SW 1271 (cell line): Measurements from ENCODE around the gene FNDC1.
A peak's percentile ranks its signal among the peaks of the same experiment; 100 is the strongest.
"Not testable (repeated sequence)": the region's sequence is repeated elsewhere in the genome, so short reads cannot be mapped to it uniquely, and the experiment has no call there.

Source experiments
- DNase-seq, 2 experiments: peaks; one replicate each; lab custom pipeline; 2025; lab: John Stamatoyannopoulos, UW

Gene FNDC1

DNA sequence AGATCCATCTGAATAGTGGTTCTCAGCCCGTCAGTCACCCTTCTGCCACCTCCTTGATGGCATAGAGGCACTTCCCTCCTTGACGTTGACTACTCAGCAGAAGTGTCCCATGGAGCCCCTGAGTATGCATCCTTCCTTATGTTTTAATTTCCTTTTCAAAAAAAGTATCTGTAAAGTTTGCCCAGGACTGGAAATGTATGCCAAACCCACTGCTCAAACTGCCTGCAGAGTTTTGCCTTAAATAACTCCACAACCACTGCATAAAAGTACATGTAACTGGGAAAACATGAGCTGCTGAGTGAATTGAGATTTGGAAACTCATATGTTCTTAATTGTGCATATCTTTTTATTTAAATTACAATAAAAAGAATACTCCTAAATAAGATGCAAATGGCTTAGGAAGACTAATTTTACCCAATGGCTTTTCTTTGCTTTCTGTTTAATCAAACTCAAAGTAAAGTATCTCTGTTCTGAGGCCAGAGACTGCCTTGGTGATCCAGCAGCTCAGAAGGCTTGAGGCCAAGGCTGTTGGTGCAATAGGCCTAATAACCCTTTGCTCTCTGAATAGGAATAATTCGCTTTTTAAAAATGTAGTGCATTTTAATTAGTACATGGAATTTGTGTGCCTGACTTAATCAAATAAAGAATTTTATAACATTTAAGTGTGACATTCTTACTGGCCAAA, 90.4 kb downstream of the FNDC1 start:
- no peak for DNase-seq

DNA sequence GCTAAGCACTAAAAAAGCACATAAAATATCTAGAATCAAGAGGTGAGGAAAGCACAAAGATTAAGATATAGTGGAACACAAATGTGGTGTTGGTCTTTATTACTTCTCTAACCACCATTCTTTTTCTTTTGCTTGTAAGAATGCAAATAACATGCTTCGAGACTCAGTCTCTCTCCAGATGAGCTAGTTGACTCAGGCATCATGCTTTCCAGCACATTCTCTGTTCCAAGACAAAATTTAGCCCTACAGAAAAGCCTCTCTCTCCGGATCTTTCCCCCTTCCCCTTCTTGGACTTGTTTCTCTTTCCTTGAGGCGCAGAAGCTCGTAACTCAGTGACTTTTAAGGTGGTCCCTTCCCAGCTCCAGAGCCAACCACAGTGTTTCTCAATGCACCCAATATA, 91.0 kb downstream of the FNDC1 start:
- no peak for DNase-seq

- no peak for DNase-seq
Observed at GRCh38 chr6:159261995-159262394, 92.8 kb downstream of the FNDC1 start.

- no peak for DNase-seq
Observed at GRCh38 chr6:159262586-159262985, 93.4 kb downstream of the FNDC1 start.

- no peak for DNase-seq
Observed at GRCh38 chr6:159267165-159267564, 98.0 kb downstream of the FNDC1 start.

DNA sequence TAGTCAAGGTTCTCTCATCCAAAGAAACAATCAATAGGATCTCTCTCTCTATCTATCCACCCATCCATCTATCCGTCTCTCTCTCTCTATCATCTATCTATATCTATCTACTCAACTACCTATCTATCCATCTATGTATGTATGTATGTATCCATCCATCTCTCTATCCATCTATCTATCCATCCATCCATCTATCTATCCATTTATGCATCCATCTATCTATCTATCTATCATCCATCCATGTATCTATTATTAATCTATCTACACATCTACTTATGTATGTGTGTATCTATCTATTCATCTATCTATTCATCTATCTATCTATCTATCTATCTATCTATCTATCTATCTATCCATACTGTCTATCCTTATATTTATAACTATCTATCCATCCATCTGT, 99.3 kb downstream of the FNDC1 start:
- no peak for DNase-seq

GRCh38 chr6:159271257-159271656, 102.1 kb downstream of the FNDC1 start:
- no peak for DNase-seq

GRCh38 chr6:159278626-159279025, 109.4 kb downstream of the FNDC1 start:
- no peak for DNase-seq

DNA sequence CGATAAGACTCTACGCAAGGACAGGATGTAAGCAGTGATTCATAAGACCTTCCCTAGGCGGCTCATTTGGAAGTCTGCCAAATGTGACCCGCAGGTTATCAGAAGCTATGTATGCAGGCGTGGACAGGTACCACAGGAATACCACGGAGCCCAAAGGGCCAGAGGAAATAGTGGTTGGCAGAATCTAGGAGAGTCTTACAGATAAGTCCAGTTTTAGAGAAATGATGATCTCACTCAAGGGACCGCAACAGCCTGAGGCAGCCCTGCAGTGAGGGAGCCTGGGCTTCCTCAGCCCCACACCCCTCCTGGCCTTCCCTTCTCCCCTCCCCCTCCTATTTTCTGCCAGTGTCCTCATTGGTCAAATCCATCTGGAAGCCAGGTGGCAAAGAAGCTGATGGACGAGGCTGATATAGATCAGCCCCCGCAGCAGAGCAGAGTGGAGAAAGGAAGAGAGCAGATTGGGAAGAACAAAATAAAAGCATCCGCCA, 110.6 kb downstream of the FNDC1 start:
- peak in 1 of 2 experiments; percentile 39 for DNase-seq

DNA sequence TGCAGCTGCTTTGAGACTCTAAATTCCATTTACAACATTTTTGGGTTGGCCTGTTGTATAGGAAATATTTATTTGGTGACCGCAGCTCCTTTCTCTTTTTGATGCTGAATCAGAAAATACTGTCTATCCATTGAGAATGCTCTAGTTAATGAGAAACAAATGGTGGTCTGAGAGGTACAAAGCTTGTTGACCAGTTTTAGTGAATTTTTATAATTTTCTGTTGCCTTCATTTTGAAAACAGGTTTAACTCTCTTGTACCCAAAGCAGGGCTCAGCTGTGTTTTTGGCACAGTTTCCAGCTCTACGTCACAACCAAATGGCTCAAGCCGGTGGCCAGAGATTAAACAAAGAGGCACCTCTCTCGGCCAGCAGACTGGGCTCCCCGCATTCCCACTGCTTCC, 113.2 kb downstream of the FNDC1 start:
- no peak for DNase-seq

DNA sequence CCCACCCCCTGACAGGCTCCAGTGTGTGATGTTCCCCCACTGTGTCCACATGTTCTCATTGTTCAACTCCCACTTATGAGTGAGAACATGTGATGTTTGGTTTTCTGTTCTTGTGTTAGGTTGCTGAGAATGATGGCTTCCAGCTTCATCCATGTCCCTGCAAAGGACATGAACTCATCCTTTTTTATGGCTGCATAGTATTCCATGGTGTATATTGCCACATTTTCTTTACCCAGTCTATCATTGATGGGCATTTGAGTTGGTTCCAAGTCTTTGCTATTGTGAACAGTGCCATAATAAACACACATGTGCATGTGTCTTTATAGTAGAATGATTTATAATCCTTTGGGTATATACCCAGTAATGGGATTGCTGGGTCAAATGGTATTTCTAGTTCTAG, 115.5 kb downstream of the FNDC1 start:
- DNase-seq: not testable (repeated sequence)

DNA sequence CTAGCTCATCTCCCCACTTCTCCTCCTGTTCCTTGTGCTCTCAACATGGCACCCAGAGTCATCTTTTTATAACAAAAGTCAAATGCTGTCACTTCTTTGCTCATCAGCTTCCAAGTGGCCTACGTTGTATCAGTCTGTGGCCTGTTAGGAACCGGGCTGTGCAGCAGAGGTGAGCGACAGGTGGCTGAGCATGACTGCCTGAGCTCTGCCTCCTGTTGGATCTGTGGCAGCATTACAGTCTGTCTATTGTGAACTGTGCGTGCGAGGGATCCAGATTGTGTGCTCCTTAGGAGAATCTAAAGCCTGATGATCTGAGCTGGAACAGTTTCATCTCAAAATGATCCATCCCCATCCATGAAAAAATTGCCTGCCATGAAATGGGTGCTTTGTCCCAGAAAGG, 129.6 kb downstream of the FNDC1 start:
- no peak for DNase-seq

DNA sequence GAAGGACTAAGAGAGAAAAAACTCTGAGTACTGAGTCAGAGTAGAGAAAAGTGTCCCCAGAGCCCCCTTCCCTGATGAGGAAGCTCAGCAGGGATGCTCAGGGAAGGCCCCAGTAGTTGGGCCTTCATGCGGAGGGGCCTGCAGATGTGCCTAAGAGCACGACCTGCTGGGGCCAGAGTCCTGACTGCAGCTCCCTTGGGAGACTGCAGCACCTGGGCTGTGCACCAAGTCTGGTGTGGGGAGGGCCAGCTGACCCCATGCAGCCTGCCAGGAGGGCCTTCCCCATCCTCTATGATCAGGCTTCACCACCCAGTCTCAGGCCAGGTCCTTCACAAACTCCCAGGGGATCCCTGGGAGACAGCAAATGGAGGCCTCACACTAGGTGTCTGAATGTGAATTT, 130.4 kb downstream of the FNDC1 start:
- no peak for DNase-seq

DNA sequence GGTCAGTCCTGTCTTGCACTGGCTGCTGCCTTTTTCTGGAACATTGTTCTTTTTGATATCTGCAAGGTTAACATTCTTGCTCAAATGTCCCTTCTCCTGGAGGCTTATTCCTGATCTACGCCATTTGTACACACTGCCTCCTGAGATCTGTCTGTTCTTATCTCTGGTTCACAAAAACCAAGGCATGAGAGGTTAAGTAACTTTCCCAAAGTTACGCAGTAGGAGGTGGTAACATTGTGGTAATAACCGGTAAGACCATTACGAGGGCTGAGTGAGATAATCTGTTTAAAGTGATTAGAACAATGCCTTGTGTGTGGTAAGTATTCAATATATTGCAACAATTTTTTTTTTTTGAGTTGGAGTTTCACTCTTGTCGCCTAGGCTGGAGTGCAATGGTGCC, 132.1 kb downstream of the FNDC1 start:
- DNase-seq: no peak

DNA sequence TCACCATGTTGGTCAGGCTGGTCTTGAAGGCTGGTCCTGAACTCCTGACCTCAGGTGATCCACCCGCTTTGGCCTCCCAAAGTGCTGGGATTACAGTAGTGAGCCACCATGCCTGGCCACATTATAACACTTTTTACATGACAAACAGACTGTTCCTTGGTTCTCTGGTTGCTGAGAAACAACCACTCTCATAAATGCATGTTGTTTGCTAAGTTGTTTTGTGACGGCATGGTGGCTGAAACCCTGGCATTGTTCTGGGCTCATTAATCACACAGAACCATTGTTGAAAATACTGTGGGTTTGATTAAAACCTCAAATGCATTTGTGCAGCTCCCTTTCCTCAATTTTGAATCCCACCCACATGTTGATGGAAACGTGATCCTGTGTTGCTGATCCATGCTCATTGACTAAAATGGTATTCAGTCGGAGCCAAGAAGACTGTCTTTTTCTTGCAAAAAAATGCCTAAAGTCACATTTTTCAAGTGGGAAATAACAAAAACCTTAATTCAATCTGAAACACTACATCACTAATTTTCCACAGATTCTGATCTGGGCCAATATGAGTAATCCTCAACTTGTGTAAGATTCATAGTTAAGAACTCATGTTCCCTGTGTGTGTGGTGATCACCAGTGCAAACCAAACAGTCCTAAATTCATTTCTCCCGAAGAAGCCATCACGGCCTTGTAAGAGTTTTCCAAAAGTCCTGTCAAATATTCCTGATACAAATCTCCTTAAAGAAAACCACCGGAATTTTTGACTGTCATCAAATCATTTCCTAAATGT, 132.8 kb downstream of the FNDC1 start:
- no peak for DNase-seq

GRCh38 chr6:159302594-159302992, 133.4 kb downstream of the FNDC1 start:
- DNase-seq: no peak

DNA sequence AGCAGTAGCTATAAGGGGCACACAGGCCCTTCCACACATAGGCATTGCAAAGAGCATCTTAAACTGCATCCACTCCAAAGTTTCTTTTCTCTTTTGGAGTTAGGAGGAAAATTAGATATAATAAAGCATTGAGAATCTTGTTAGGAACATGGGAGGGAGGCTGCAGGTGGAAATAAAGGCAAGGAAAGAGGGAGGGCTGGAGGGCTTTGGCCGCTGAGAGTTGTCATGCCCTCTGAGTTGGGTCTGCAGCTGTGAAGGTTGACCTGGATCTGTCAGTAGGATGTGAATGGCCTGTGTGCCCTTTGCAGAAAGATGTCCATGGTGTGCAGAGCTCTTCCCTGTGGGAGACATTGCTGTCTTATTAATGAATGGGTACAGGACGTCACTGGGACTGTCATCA, 134.0 kb downstream of the FNDC1 start:
- DNase-seq: no peak

DNA sequence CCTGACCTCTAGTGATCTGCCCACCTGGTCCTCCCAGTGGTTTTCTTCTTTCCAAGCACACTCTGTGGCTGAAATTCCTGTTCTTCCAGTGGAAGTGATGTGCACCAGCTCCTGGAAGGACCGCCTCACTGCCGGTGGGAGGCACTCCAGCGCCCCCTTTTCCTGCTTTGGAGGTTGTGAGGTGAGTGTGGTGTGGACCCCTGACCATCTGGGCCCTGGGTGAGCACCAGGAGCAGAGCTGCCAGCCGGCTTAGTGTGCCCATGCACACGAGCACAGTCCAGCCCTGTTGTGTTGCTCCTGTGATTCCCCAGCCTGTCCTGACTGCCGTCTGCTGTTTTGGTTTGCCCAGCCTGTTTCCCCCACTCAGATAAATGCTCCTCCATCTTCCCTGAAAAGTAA, 134.6 kb downstream of the FNDC1 start:
- no peak for DNase-seq

DNA sequence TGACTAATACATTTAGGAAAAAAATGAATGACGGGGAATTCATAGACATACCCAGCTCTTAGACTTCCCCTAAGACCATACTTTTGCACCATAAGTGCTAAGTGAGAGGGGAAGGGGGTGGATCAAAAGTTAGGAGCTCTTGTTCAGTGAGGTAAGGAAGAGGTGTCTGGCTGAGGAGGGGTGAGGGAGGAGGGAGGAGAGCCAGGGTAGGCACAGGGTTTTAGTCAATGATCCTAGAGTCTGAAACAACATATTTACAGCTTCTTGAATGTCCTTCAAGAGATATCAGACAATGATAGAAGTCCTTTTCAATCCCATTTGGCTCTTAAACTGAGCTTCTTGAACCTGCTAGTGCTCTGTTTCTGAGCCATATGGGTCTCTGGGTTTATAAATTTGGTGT, 135.4 kb downstream of the FNDC1 start:
- DNase-seq: no peak

GRCh38 chr6:159305159-159305558, 136.0 kb downstream of the FNDC1 start:
- DNase-seq: no peak

- no peak for DNase-seq
Observed at GRCh38 chr6:159305804-159306537, 136.8 kb downstream of the FNDC1 start.

- no peak for DNase-seq
Observed at GRCh38 chr6:159307246-159307790, 138.1 kb downstream of the FNDC1 start.

DNA sequence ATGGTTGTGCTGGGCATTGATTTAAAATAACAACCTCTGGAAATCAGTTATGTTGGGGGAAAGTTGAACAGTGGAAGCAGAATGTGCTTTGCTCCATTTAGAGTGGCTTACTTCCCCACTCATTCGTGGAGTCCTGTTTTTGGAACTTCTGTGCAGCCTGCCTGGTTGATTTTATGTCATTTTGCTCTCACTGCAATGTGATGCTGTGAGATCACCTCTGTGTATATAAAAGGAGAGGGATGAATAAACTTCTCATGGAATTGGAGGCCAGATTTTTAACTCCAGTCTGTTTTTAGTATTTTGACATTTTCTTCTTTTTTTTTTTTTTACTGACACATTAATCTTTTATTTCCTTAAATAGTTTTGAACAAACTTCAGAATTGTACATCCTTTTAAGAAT, 139.0 kb downstream of the FNDC1 start:
- DNase-seq: no peak
